Mammary epithelial cell (primary cell): ENCODE results near the gene METTL17.

Source experiments
- CTCF ChIP-seq, 2 donors: IDR thresholded peaks in 1 of 2; conservative IDR thresholded peaks in 1 of 2; 2 replicates each; pipeline ENCODE4 v1.5.1; 2011 to 2012; ENCODE audit warnings: inconsistent platforms in 2 of 2, low read length in 2 of 2, mild to moderate bottlenecking in 2 of 2, control low read depth in 1 of 2, low read depth in 1 of 2; ENCODE audit not compliant: insufficient read depth in 1 of 2; ENCODE audit errors: extremely low read depth in 1 of 2
- EZH2 ChIP-seq: IDR thresholded peaks from 2 replicates; pipeline ENCODE4 v1.6.1; 2012; ENCODE audit warnings: low read length, inconsistent platforms, borderline replicate concordance

- TF ChIP-seq CTCF (conservative IDR thresholded peaks at IDR 0.05 in 1 of 2, IDR thresholded peaks at IDR 0.05 in 1 of 2; ENCODE audit: extremely low read depth in 1 of 2, insufficient read depth in 1 of 2, low read depth in 1 of 2, low read length in 2 of 2) (no peak), EZH2 (no peak)
Observed at GRCh38 chr14:21032326-21033132, 42.7 kb downstream of the METTL17 start.
